HG02885 (cell line): ENCODE data around the gene PTTG2.
"Not testable (repeated sequence)": the region's sequence is repeated elsewhere in the genome, so short reads cannot be mapped to it uniquely, and the experiment has no call there.

Source experiments
- ATAC-seq: cut with Tn5 transposase; IDR thresholded peaks from one replicate; pipeline ENCODE4 v1.9.1; 2021; ENCODE audit warnings: mild to moderate bottlenecking; ENCODE audit not compliant: unreplicated experiment, poor library complexity

The PTTG2 gene

GRCh38 chr4:37953620-37954293 is 6.4 kb upstream of the PTTG2 start:
- no peak for ATAC-seq

- no peak for ATAC-seq
These were observed 3.3 kb upstream of the PTTG2 start for GRCh38 chr4:37956941-37957340.

GRCh38 chr4:37958932-37959331 is 1.3 kb upstream of the PTTG2 start:
- ATAC-seq = no peak

- ATAC-seq = no peak
These were observed 667 bp downstream of the PTTG2 start for GRCh38 chr4:37960679-37961450.

GRCh38 chr4:37964734-37965457 is 4.7 kb downstream of the PTTG2 start:
- peak; percentile 79 for ATAC-seq

GRCh38 chr4:37966044-37966443 is 5.8 kb downstream of the PTTG2 start:
- ATAC-seq = no peak

GRCh38 chr4:37967736-37968135 is 7.5 kb downstream of the PTTG2 start:
- no peak for ATAC-seq

- no peak for ATAC-seq
These were observed 8.5 kb downstream of the PTTG2 start for GRCh38 chr4:37968747-37969146.

- peak; percentile 63 for ATAC-seq
These were observed 10.5 kb downstream of the PTTG2 start for GRCh38 chr4:37970702-37971101.

GRCh38 chr4:37971202-37971601 is 11.0 kb downstream of the PTTG2 start:
- ATAC-seq = no peak

GRCh38 chr4:37973441-37973840 is 13.2 kb downstream of the PTTG2 start:
- ATAC-seq = no peak

GRCh38 chr4:37975321-37975822 is 15.2 kb downstream of the PTTG2 start:
- ATAC-seq = not testable (repeated sequence)

- ATAC-seq = no peak
These were observed 16.3 kb downstream of the PTTG2 start for GRCh38 chr4:37976507-37976906.

GRCh38 chr4:37976991-37977470 is 16.8 kb downstream of the PTTG2 start:
- ATAC-seq = peak; percentile 89

GRCh38 chr4:37977471-37978247 is 17.5 kb downstream of the PTTG2 start:
- ATAC-seq = peak; percentile 73

- ATAC-seq = peak; percentile 19
These were observed 18.2 kb downstream of the PTTG2 start for GRCh38 chr4:37978248-37978924.

- no peak for ATAC-seq
These were observed 20.0 kb downstream of the PTTG2 start for GRCh38 chr4:37980246-37980645.

- no peak for ATAC-seq
These were observed 21.2 kb downstream of the PTTG2 start for GRCh38 chr4:37981425-37981824.

GRCh38 chr4:37981844-37982720 is 21.9 kb downstream of the PTTG2 start:
- ATAC-seq = no peak
